ENCODE measurements around the gene CBX5. TPM values are rescaled to one million over a fixed set of nuclear protein-coding genes. Genes with fewer than 3 reads are reported as not detected.

Gene CBX5
- total and polyA plus RNA-seq, 9 of the 15 experiments (the other 6 are each of a cell fraction or from before 2014, with no cell fraction given), result 32.6 to 102 (median 59.2) TPM

DNA sequence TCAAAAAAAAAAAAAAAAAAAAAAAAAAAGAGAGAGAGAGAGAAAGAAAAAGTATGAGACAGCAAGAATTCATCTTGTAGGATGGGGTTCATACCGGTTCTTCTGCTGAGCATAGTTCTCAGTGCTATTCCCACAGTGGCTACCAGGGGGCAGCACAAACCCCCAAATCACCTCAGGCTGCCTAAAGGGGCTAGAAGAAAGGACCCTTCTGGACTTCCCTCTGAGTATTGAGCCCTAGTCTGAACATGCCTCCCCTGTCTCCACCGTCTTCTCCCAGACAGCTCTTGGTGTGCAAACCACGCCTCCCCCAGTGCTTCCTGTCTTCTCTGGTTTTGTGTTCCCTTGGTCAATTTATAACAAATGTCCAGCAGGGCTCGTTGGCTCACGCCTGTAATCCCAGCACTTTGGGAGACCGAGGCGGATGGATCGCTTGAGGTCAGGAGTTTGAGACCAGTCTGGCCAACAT lies 59.8 kb downstream of the CBX5 start:
- Histone ChIP-seq H3K9me3 (replicated peaks; ENCODE audit: control insufficient read depth, insufficient read depth, low read depth, low read length) (no peaks in the 10 kb centered on the region), H2AFZ (ENCODE audit: low read depth, low read length) (peak overlapping the region; percentile 98), H3K79me2 (ENCODE audit: control insufficient read depth, insufficient read depth, low read length) (no peaks in the 10 kb centered on the region), H3K4me3 (no peak overlapping the region), H3K27ac (ENCODE audit: extremely low read depth, low read depth, low read length) (peak overlapping the region; percentile 66), H3K9ac (ENCODE audit: insufficient read depth in 1 of 2, low read depth in 2 of 2, low read length in 2 of 2) (peak overlapping the region; percentile 43 to 70; a peak in 3 of 4 replicates), H4K20me1 (replicated peaks; ENCODE audit: control insufficient read depth, insufficient read depth, low read length) (no peaks in the 10 kb centered on the region; the same call in 1 of the 2 replicates), H3K4me2 (ENCODE audit: insufficient read depth, low read length) (peak overlapping the region; percentile 71), H3K4me1 (replicated peaks in 1 of 2; ENCODE audit: control insufficient read depth in 2 of 2, insufficient read depth in 2 of 2, low read length in 2 of 2) (peaks cover 29 to 34% of the 10 kb centered on the region in 2 experiments; a peak in 4 of 5 replicates), H3K27me3 (ENCODE audit: control insufficient read depth in 2 of 2, insufficient read depth in 2 of 2, low read length in 2 of 2) (no peaks in the 10 kb centered on the region), H3K36me3 (ENCODE audit: control insufficient read depth, insufficient read depth, low read length) (no peaks in the 10 kb centered on the region), H3K9me1 (ENCODE audit: control insufficient read depth, insufficient read depth, low read length) (no peaks in the 10 kb centered on the region)
- peak; percentile 94 for FAIRE-seq
- in situ Hi-C loops (cut with MboI) (loop anchor here (5.0 to 25.0 kb wide), 2 partner anchors 147 to 458 kb away; partner anchors contain the start of gene CISTR), intact Hi-C loops (cut with micrococcal nuclease) (loop anchor here (1.0 to 5.0 kb wide), 6 partner anchors 67 to 217 kb away; no protein-coding TSS in a partner anchor)
- ChIA-PET POLR2A (interaction anchor here (1.0 to 3.2 kb wide), 3 partner anchors 44 to 139 kb away, joined by 3 to 18 read pairs (median 4); partner anchors contain the start of genes CBX5 and HNRNPA1), CTCF (ENCODE audit: low intra/inter-chr PET ratio) (interaction anchor here (0.6 to 3.2 kb wide), 5 partner anchors 141 to 1486 kb away, joined by 3 to 36 read pairs (median 22); partner anchors contain the start of gene HOXC5)
- BruUV-seq (replicated peaks), result no TSS peak
- ATAC-seq, result peak; percentile 81
- DNase-seq (ENCODE audit: extremely low read depth in 1 of 4, low spot score in 3 of 4), result peak; percentile 75 to 88 (median 78)
- 15% methylated on average over 8 of the region's 8 CpGs for WGBS (ENCODE audit: insufficient coverage, low coverage, missing lambda C conversion rate)
- TF ChIP-seq TBP (optimal IDR thresholded peaks at IDR 0.05; ENCODE audit: low read depth, low read length), result peak; percentile 11
- TF ChIP-seq NEUROD1 (IDR thresholded peaks at IDR 0.05; ENCODE audit: borderline replicate concordance, low read depth, low read length, partially characterized antibody), result peak; percentile 25
- peak; percentile 85 for TF ChIP-seq BRD9 (IDR thresholded peaks at IDR 0.05; ENCODE audit: low read depth, partially characterized antibody)
- TF ChIP-seq, protein P1, sequence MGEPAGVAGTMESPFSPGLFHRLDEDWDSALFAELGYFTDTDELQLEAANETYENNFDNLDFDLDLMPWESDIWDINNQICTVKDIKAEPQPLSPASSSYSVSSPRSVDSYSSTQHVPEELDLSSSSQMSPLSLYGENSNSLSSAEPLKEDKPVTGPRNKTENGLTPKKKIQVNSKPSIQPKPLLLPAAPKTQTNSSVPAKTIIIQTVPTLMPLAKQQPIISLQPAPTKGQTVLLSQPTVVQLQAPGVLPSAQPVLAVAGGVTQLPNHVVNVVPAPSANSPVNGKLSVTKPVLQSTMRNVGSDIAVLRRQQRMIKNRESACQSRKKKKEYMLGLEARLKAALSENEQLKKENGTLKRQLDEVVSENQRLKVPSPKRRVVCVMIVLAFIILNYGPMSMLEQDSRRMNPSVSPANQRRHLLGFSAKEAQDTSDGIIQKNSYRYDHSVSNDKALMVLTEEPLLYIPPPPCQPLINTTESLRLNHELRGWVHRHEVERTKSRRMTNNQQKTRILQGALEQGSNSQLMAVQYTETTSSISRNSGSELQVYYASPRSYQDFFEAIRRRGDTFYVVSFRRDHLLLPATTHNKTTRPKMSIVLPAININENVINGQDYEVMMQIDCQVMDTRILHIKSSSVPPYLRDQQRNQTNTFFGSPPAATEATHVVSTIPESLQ (CRISPR knock-in tag; IDR thresholded peaks at IDR 0.05), result no peak
- TF ChIP-seq ARNT (IDR thresholded peaks at IDR 0.05), result 0 out of 4 replicates have a peak, but pooled peaks of 1 of the 2 experiments have one; percentile 49
- TF ChIP-seq MTA3 (IDR thresholded peaks at IDR 0.05; ENCODE audit: borderline replicate concordance), result peak; percentile 38; the same call in 1 of the 2 replicates
- TF ChIP-seq RAD21 (CRISPR knock-in tag; conservative IDR thresholded peaks at IDR 0.05 in 1 of 2, IDR thresholded peaks at IDR 0.05 in 1 of 2), result peak; percentile 95 to 98
- TF ChIP-seq, protein P2, sequence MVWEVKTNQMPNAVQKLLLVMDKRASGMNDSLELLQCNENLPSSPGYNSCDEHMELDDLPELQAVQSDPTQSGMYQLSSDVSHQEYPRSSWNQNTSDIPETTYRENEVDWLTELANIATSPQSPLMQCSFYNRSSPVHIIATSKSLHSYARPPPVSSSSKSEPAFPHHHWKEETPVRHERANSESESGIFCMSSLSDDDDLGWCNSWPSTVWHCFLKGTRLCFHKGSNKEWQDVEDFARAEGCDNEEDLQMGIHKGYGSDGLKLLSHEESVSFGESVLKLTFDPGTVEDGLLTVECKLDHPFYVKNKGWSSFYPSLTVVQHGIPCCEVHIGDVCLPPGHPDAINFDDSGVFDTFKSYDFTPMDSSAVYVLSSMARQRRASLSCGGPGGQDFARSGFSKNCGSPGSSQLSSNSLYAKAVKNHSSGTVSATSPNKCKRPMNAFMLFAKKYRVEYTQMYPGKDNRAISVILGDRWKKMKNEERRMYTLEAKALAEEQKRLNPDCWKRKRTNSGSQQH (CRISPR knock-in tag; IDR thresholded peaks at IDR 0.05), result 0 out of 2 replicates have a peak, but pooled peaks have one; percentile 33
- TF ChIP-seq CREM (IDR thresholded peaks at IDR 0.05; ENCODE audit: low read depth), result peak; percentile 37; the same call in 1 of the 2 replicates
- no peak for TF ChIP-seq BRF1 (IDR thresholded peaks at IDR 0.05; ENCODE audit: borderline replicate concordance, extremely low read depth, insufficient read length)
- TF ChIP-seq SNIP1 (IDR thresholded peaks at IDR 0.05; ENCODE audit: low read depth), result no peak
- TF ChIP-seq, protein P3, sequence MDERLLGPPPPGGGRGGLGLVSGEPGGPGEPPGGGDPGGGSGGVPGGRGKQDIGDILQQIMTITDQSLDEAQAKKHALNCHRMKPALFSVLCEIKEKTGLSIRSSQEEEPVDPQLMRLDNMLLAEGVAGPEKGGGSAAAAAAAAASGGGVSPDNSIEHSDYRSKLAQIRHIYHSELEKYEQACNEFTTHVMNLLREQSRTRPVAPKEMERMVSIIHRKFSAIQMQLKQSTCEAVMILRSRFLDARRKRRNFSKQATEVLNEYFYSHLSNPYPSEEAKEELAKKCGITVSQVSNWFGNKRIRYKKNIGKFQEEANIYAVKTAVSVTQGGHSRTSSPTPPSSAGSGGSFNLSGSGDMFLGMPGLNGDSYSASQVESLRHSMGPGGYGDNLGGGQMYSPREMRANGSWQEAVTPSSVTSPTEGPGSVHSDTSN (CRISPR knock-in tag; IDR thresholded peaks at IDR 0.05; ENCODE audit: low read depth), result no peak
- TF ChIP-seq, protein P3 (tag; conservative IDR thresholded peaks at IDR 0.05; ENCODE audit: low read depth), result peak; percentile 27; the same call in 1 of the 2 replicates
- TF ChIP-seq NR4A1 (CRISPR knock-in tag; IDR thresholded peaks at IDR 0.05), result no peak
- 0 out of 2 replicates have a peak, but pooled peaks have one; percentile 28 for TF ChIP-seq NR4A1 (tag; IDR thresholded peaks at IDR 0.05)
- TF ChIP-seq SMAD2 (IDR thresholded peaks at IDR 0.05; ENCODE audit: low read depth, low read length), result no peak
